Tibial nerve (tissue), 3 donors: ENCODE results near the gene NKAIN2.

Source experiments
- CTCF ChIP-seq, 5 experiments: fragments of 200-600 bp in 3 of 5; fragments of 450-650 bp in 2 of 5; sonication (generic) in 3 of 5; IDR thresholded peaks; one replicate each; pipeline ENCODE4 v1.5.1; 2016 to 2019; ENCODE audit warnings: antibody characterized with exemption in 5 of 5, mild to moderate bottlenecking in 3 of 5, moderate library complexity in 2 of 5
- POLR2A ChIP-seq, 2 donors: fragments of 450-650 bp; IDR thresholded peaks; one replicate each; pipeline ENCODE4 v1.6.1; 2017; ENCODE audit warnings: antibody characterized with exemption in 2 of 2, mild to moderate bottlenecking in 2 of 2, moderate library complexity in 2 of 2

- TF ChIP-seq CTCF (IDR thresholded peaks at IDR 0.05) (no peak), POLR2A (IDR thresholded peaks at IDR 0.05) (no peak)
Measured at GRCh38 chr6:124535299-124535698, 731.6 kb downstream of the NKAIN2 start.
